SK-N-SH treated with all-trans-retinoic acid at 6 μM for 48 hours (cell line): ENCODE results near the gene ARAP2.

Experiments
- ARNTL ChIP-seq: fragments of 450-650 bp; formaldehyde crosslinking; IDR thresholded peaks from 2 replicates; pipeline ENCODE4 v1.5.0; 2020; ENCODE audit warnings: low read depth, mild to moderate bottlenecking, moderate library complexity, borderline replicate concordance
- BACH2 ChIP-seq: fragments of 250-450 bp; sonication (Bioruptor Pico); IDR thresholded peaks from 2 replicates; pipeline ENCODE4 v1.9.0; 2021; ENCODE audit warnings: mild to moderate bottlenecking, borderline replicate concordance
- CREB5 ChIP-seq: fragments of 250-450 bp; sonication (Bioruptor Pico); IDR thresholded peaks from 2 replicates; pipeline ENCODE4 v1.5.1; 2020; ENCODE audit warnings: low read depth, mild to moderate bottlenecking, moderate library complexity
- CSRNP3 ChIP-seq: fragments of 250-450 bp; sonication (Bioruptor Pico); IDR thresholded peaks from 2 replicates; pipeline ENCODE4 v1.5.1; 2021; ENCODE audit warnings: mild to moderate bottlenecking, moderate library complexity
- ISL1 ChIP-seq: fragments of 250-450 bp; sonication (Bioruptor Pico); IDR thresholded peaks from 2 replicates; pipeline ENCODE4 v2.1.2; 2022; ENCODE audit warnings: mild to moderate bottlenecking, moderate library complexity
- PATZ1 ChIP-seq: fragments of 250-450 bp; sonication (Bioruptor Pico); IDR thresholded peaks from 2 replicates; pipeline ENCODE4 v1.8.0; 2020; ENCODE audit warnings: mild to moderate bottlenecking, moderate library complexity, borderline replicate concordance
- PPARA ChIP-seq: fragments of 250-450 bp; sonication (Bioruptor Pico); IDR thresholded peaks from 2 replicates; pipeline ENCODE4 v1.5.0; 2020; ENCODE audit warnings: mild to moderate bottlenecking, borderline replicate concordance
- SNAI2 ChIP-seq: fragments of 250-450 bp; sonication (Bioruptor Pico); IDR thresholded peaks from 2 replicates; pipeline ENCODE4 v1.5.0; 2020; ENCODE audit warnings: mild to moderate bottlenecking, moderate library complexity
- TOX ChIP-seq: fragments of 250-450 bp; sonication (Bioruptor Pico); IDR thresholded peaks from 2 replicates; pipeline ENCODE4 v1.8.0; 2021; ENCODE audit warnings: mild to moderate bottlenecking, moderate library complexity, borderline replicate concordance
- TSHZ2 ChIP-seq: fragments of 250-450 bp; sonication (Bioruptor Pico); IDR thresholded peaks from 2 replicates; pipeline ENCODE4 v1.5.0; 2020; ENCODE audit warnings: mild to moderate bottlenecking, moderate library complexity
- ZC3H10 ChIP-seq: fragments of 250-450 bp; sonication (Bioruptor Pico); IDR thresholded peaks from 2 replicates; pipeline ENCODE4 v1.5.1; 2021; ENCODE audit warnings: mild to moderate bottlenecking, moderate library complexity
- ZFP3 ChIP-seq: fragments of 250-450 bp; sonication (Bioruptor Pico); IDR thresholded peaks from 2 replicates; pipeline ENCODE4 v1.5.0; 2020; ENCODE audit warnings: mild to moderate bottlenecking, moderate library complexity
- ZFP30 ChIP-seq: fragments of 450-650 bp; formaldehyde crosslinking; IDR thresholded peaks from 2 replicates; pipeline ENCODE4 v1.5.0; 2022; ENCODE audit warnings: mild to moderate bottlenecking, moderate library complexity

GRCh38 chr4:36241771-36242170, 2.5 kb downstream of the ARAP2 start:
- TF ChIP-seq TSHZ2 (CRISPR knock-in tag) (no peak), ZFP3 (CRISPR knock-in tag) (no peak), PPARA (CRISPR knock-in tag) (no peak), BACH2 (no peak), PATZ1 (no peak), ISL1 (CRISPR knock-in tag) (no peak), ZC3H10 (CRISPR knock-in tag) (no peak), CREB5 (no peak), SNAI2 (no peak), CSRNP3 (CRISPR knock-in tag) (no peak), TOX (CRISPR knock-in tag) (no peak), ZFP30 (CRISPR knock-in tag) (no peak), ARNTL (CRISPR knock-in tag) (no peak)
